DMS153 (cell line): ENCODE data around the gene LFNG.
"Not testable (repeated sequence)": the region's sequence is repeated elsewhere in the genome, so short reads cannot be mapped to it uniquely, and the experiment has no call there.

ENCODE experiments used
- DNase-seq: peaks from one replicate; lab custom pipeline; 2025; lab: John Stamatoyannopoulos, UW

The LFNG gene

GRCh38 chr7:2545746-2546425 lies 26.3 kb downstream of the LFNG start:
- no peak for DNase-seq

GRCh38 chr7:2546776-2547586 lies 27.4 kb downstream of the LFNG start:
- no peak for DNase-seq

GRCh38 chr7:2551418-2551817 lies 31.8 kb downstream of the LFNG start:
- no peak for DNase-seq

GRCh38 chr7:2553108-2553507 lies 33.5 kb downstream of the LFNG start:
- DNase-seq, result no peak

GRCh38 chr7:2553831-2554581 lies 34.4 kb downstream of the LFNG start:
- no peak for DNase-seq

GRCh38 chr7:2554661-2555111 lies 35.1 kb downstream of the LFNG start:
- no peak for DNase-seq

- DNase-seq, result peak; percentile 98
Observed at GRCh38 chr7:2555121-2556052, 35.8 kb downstream of the LFNG start, which contains the start of gene BRAT1. BRAT1 (minus strand) TSS chr7:2555524; CDS start chr7:2554431, 1,093 bp downstream.

- peak; percentile 90 for DNase-seq
Observed at GRCh38 chr7:2558629-2559282, 39.2 kb downstream of the LFNG start, which contains the start of gene IQCE. IQCE (plus strand) TSS chr7:2558979; CDS start chr7:2559182, 203 bp downstream.

- DNase-seq, result peak; percentile 13
Observed at GRCh38 chr7:2559283-2559950, 39.8 kb downstream of the LFNG start.

GRCh38 chr7:2563955-2564354 lies 44.4 kb downstream of the LFNG start:
- DNase-seq, result not testable (repeated sequence)

GRCh38 chr7:2564970-2565540 lies 45.5 kb downstream of the LFNG start:
- peak; percentile 37 for DNase-seq

GRCh38 chr7:2566348-2566889 lies 46.8 kb downstream of the LFNG start:
- DNase-seq, result no peak

GRCh38 chr7:2566890-2567678 lies 47.5 kb downstream of the LFNG start:
- DNase-seq, result peak; percentile 90

GRCh38 chr7:2567679-2568278 lies 48.2 kb downstream of the LFNG start:
- DNase-seq, result peak; percentile 32

- no peak for DNase-seq
Observed at GRCh38 chr7:2568521-2569223, 49.1 kb downstream of the LFNG start.

GRCh38 chr7:2569421-2569820 lies 49.8 kb downstream of the LFNG start:
- no peak for DNase-seq

GRCh38 chr7:2570021-2570420 lies 50.4 kb downstream of the LFNG start:
- DNase-seq, result no peak

- DNase-seq, result no peak
Observed at GRCh38 chr7:2571409-2571808, 51.8 kb downstream of the LFNG start.
